Peyer's patch (tissue), 4 donors: ENCODE results near the gene DPPA4. TPM values are rescaled to one million over a fixed set of nuclear protein-coding genes. Genes with fewer than 3 reads are reported as not detected.

Source experiments
- DNase-seq, 3 donors: peaks; one replicate each; pipeline ENCODE4 v3.0.0-alpha.2; 2017 to 2019
- H3K27ac ChIP-seq, 4 donors: fragments of 200-600 bp; sonication (generic); one replicate each; pipeline ENCODE4 v1.5.1; 2016 to 2019
- H3K27me3 ChIP-seq, 2 donors: fragments of 200-600 bp; sonication (generic); one replicate each; pipeline ENCODE4 v1.5.1; 2019
- H3K36me3 ChIP-seq, 3 donors: fragments of 200-600 bp; sonication (generic); one replicate each; pipeline ENCODE4 v1.5.1; 2016 to 2019
- H3K4me1 ChIP-seq, 4 donors: fragments of 200-600 bp; sonication (generic); one replicate each; pipeline ENCODE4 v1.5.1; 2016 to 2019
- H3K4me3 ChIP-seq, 4 donors: fragments of 200-600 bp; sonication (generic); 1 replicate in 3 of 4; 2 replicates in 1 of 4; pipeline ENCODE4 v1.5.1; 2016 to 2019; ENCODE audit warnings: mild to moderate bottlenecking in 1 of 4
- H3K9me3 ChIP-seq, 4 donors: fragments of 200-600 bp; sonication (generic); one replicate each; pipeline ENCODE4 v1.5.1; 2016 to 2019; ENCODE audit warnings: mild to moderate bottlenecking in 1 of 4
- POLR2A ChIP-seq, 2 donors: fragments of 450-650 bp; IDR thresholded peaks; one replicate each; pipeline ENCODE4 v1.5.1; 2017; ENCODE audit warnings: antibody characterized with exemption in 2 of 2, mild to moderate bottlenecking in 2 of 2, moderate library complexity in 2 of 2
- total RNA-seq, 4 donors: library from RNA; depleted of rRNA; stranded (reverse); fragments of >200 nt; gene quantifications; one replicate each; pipeline ENCODE4 v1.1.0, GENCODE V29; 2016
- TF ChIP-seq, protein P1 (sequence below), 6 experiments: fragments of 450-650 bp in 4 of 6; fragments of 200-600 bp in 2 of 6; sonication (generic) in 1 of 6; IDR thresholded peaks; one replicate each; pipeline ENCODE4 v1.5.1; 2017 to 2019; ENCODE audit warnings: antibody characterized with exemption in 6 of 6, mild to moderate bottlenecking in 3 of 6, moderate library complexity in 1 of 6

The DPPA4 gene
- total RNA-seq, 4 donors from 2014 or later, result not detected

DNA sequence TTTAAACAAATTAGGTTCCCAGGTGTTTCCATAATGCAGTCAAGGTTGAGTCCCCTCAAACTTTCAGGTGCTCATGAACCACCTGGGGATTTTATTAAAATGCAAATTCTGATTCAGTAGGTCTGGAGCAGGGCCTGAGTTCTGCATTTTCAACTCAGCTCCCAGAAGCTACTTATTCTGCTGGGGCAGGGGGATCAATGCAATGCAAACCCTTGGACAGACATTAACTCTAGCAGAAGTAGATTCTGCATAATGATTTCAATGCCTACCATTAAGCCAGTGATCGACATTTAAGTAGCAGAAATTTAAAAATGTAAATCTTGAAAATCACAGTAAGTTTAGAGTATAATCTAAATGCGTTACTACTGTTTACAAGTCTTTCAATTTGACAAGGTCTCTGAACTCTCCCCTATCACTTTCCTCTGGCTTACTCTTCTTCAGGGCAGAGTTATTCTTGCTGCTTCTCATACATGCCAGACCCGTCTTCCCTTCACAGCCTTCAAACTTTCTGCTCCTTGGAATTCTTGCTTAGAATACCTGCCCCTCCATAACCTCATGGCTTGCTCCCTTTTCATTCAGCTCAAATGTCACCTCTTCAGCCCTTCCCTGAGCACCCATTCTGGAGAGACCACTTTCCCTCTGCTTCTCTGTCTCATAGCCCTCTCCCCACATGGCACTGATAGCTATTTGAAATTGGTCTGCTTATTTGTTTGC, 19.3 kb upstream of the DPPA4 start:
- H3K27me3 ChIP-seq, result no peaks in the 10 kb centered on the region
- TF ChIP-seq POLR2A (IDR thresholded peaks at IDR 0.05), result no peak
- no peak overlapping the region for H3K27ac ChIP-seq
- no peak for DNase-seq
- peaks cover 0 to 2% (median 0%) of the 10 kb centered on the region in 4 donors for H3K9me3 ChIP-seq
- H3K4me1 ChIP-seq, result no peaks in the 10 kb centered on the region
- H3K36me3 ChIP-seq, result no peaks in the 10 kb centered on the region
- no peak overlapping the region for H3K4me3 ChIP-seq

- TF ChIP-seq, protein P1, sequence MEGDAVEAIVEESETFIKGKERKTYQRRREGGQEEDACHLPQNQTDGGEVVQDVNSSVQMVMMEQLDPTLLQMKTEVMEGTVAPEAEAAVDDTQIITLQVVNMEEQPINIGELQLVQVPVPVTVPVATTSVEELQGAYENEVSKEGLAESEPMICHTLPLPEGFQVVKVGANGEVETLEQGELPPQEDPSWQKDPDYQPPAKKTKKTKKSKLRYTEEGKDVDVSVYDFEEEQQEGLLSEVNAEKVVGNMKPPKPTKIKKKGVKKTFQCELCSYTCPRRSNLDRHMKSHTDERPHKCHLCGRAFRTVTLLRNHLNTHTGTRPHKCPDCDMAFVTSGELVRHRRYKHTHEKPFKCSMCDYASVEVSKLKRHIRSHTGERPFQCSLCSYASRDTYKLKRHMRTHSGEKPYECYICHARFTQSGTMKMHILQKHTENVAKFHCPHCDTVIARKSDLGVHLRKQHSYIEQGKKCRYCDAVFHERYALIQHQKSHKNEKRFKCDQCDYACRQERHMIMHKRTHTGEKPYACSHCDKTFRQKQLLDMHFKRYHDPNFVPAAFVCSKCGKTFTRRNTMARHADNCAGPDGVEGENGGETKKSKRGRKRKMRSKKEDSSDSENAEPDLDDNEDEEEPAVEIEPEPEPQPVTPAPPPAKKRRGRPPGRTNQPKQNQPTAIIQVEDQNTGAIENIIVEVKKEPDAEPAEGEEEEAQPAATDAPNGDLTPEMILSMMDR (IDR thresholded peaks at IDR 0.05), result no peak
- TF ChIP-seq POLR2A (IDR thresholded peaks at IDR 0.05), result no peak
- Histone ChIP-seq H3K27ac (no peak overlapping the region), H3K4me1 (no peaks in the 10 kb centered on the region), H3K9me3 (no peaks in the 10 kb centered on the region), H3K36me3 (no peaks in the 10 kb centered on the region), H3K27me3 (no peaks in the 10 kb centered on the region), H3K4me3 (no peak overlapping the region)
- no peak for DNase-seq
Observed at GRCh38 chr3:109355625-109356441, 18.5 kb upstream of the DPPA4 start.

- no peaks in the 10 kb centered on the region for H3K27me3 ChIP-seq
- no peak for TF ChIP-seq POLR2A (IDR thresholded peaks at IDR 0.05)
- TF ChIP-seq, protein P1 (IDR thresholded peaks at IDR 0.05), result no peak
- H3K4me1 ChIP-seq, result no peaks in the 10 kb centered on the region
- no peak overlapping the region for H3K27ac ChIP-seq
- no peak for DNase-seq
- no peaks in the 10 kb centered on the region for H3K9me3 ChIP-seq
- H3K4me3 ChIP-seq, result no peak overlapping the region
- H3K36me3 ChIP-seq, result no peaks in the 10 kb centered on the region
Observed at GRCh38 chr3:109353057-109353456, 15.7 kb upstream of the DPPA4 start.

DNA sequence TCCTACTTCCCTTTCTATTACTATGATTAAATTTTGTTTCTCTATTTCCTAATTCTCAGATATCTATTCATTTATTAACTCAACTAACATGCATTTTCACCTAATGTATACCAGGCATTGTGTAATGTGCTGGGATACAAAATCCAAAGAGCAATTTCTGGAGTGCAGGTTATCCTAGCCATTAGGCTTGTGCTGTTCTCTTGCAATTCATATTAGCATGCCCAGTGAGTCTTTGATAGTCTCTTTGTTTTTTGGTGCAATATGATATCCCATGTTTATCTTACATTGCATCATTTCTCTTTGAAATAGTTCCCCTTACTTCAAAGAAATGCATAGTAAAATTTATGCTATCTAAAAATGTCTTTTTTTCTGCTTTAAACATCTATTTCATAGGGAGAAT, 13.9 kb upstream of the DPPA4 start:
- Histone ChIP-seq H3K4me3 (no peak overlapping the region), H3K27ac (no peak overlapping the region), H3K36me3 (no peaks in the 10 kb centered on the region), H3K27me3 (no peaks in the 10 kb centered on the region), H3K9me3 (no peaks in the 10 kb centered on the region), H3K4me1 (no peaks in the 10 kb centered on the region)
- no peak for DNase-seq
- TF ChIP-seq, protein P1 (IDR thresholded peaks at IDR 0.05), result no peak
- TF ChIP-seq POLR2A (IDR thresholded peaks at IDR 0.05), result no peak

GRCh38 chr3:109346770-109347295, 9.5 kb upstream of the DPPA4 start:
- DNase-seq, result no peak
- Histone ChIP-seq H3K27me3 (no peaks in the 10 kb centered on the region), H3K9me3 (no peaks in the 10 kb centered on the region), H3K27ac (no peak overlapping the region), H3K4me3 (no peak overlapping the region), H3K36me3 (no peaks in the 10 kb centered on the region), H3K4me1 (no peaks in the 10 kb centered on the region)
- TF ChIP-seq POLR2A (IDR thresholded peaks at IDR 0.05), result no peak
- TF ChIP-seq, protein P1 (IDR thresholded peaks at IDR 0.05), result no peak

DNA sequence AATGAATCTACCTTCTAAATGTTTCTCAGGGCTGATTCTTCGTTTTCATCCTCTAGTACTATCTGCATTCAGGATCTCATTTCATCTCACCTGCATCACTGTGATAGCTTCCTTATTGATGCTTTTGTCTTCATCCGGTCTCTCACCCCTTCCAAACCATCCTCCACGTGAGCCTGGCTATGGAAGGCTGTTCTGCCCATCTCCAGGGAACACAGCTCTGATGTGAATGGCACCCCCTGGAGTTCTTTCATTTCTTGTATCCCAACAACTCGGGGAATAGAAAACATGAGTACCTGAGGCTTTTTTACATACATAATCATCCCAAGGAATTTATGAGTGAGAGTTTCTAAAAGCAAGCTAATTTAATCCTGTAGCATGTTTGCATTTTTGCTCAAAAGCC, 8.8 kb upstream of the DPPA4 start:
- no peaks in the 10 kb centered on the region for H3K36me3 ChIP-seq
- no peak overlapping the region for H3K27ac ChIP-seq
- H3K4me1 ChIP-seq, result no peaks in the 10 kb centered on the region
- no peaks in the 10 kb centered on the region for H3K9me3 ChIP-seq
- DNase-seq, result no peak
- no peaks in the 10 kb centered on the region for H3K27me3 ChIP-seq
- H3K4me3 ChIP-seq, result no peak overlapping the region
- TF ChIP-seq, protein P1 (IDR thresholded peaks at IDR 0.05), result no peak
- no peak for TF ChIP-seq POLR2A (IDR thresholded peaks at IDR 0.05)
